Measurements from ENCODE around the gene KIAA0319L.
A peak's percentile ranks its signal among the peaks of the same experiment; 100 is the strongest.
"Not testable (repeated sequence)": the region's sequence is repeated elsewhere in the genome, so short reads cannot be mapped to it uniquely, and the experiment has no call there.

Gene KIAA0319L

GRCh38 chr1:35475856-35476674 lies 81.1 kb downstream of the KIAA0319L start:
- in situ Hi-C loops (cut with HindIII; ENCODE audit: low pct_unique_long_range_greater_than_20kb, low sequenced_read_pairs) = no loop called here
- no peak for TF ChIP-seq JUND (IDR thresholded peaks at IDR 0.05; ENCODE audit: low read depth)
- DNase-seq (ENCODE audit: low read depth in 1 of 2, low spot score in 1 of 2) = peak in 1 of 2 experiments; percentile 58

- TF ChIP-seq JUND (IDR thresholded peaks at IDR 0.05; ENCODE audit: low read depth) = no peak
- DNase-seq (ENCODE audit: low read depth in 1 of 2, low spot score in 1 of 2) = no peak
- in situ Hi-C loops (cut with HindIII; ENCODE audit: low pct_unique_long_range_greater_than_20kb, low sequenced_read_pairs) = no loop called here
Observed at GRCh38 chr1:35475356-35475755, 81.8 kb downstream of the KIAA0319L start.

DNA sequence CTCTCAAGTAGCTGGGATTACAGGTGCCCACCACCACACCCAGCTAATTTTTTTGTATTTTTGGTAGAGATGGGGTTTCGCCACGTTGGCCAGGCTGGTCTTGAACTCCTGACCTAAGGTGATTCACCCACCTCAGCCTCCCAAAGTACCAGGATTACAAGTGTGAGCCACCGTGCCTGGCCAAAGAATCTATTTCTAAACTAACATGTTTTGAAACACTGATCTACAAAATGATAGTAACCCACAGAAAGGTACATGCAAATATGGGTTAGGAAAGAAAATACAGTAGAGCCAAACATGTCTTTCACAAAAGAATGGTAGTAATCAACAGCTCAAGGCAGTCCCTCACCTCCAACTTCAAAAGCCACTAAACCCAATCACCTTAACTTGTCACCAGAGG lies 84.0 kb downstream of the KIAA0319L start:
- in situ Hi-C loops (cut with HindIII; ENCODE audit: low pct_unique_long_range_greater_than_20kb, low sequenced_read_pairs) = not testable (repeated sequence)

DNA sequence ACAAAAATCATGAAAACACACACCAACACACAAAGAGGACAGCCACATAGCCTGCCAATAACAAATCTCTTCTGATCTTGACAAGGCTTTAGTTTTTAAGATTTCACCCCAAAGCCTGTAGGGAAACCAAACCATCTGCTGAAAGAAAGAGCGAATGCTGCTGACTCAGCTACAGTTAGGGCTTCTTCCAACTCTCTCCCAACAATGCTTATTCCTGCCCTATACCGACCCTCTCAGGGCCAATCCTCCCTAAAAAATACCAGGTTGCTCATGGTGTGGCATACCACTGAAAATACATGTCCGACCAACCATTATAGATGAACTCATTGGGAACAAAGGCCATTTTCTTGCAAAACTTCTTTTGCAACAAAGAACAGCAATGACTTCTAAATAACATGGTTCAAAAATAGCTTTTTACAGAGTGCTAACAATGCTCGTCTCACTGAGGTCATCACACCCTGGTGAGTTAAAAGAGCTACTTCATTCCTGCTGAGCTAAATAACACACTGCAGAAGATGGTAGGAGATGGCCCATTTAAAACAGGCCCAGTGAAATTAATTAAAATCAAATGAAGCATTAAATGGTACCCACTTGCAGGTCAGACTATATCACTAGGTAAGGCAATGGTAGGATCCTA lies 86.1 kb downstream of the KIAA0319L start:
- no peak for DNase-seq (ENCODE audit: low read depth in 1 of 2, low spot score in 1 of 2)
- in situ Hi-C loops (cut with HindIII; ENCODE audit: low pct_unique_long_range_greater_than_20kb, low sequenced_read_pairs) = no loop called here
- TF ChIP-seq JUND (IDR thresholded peaks at IDR 0.05; ENCODE audit: low read depth) = no peak

More for the DNA sequence above, 84.0 kb downstream of the KIAA0319L start:
- DNase-seq (ENCODE audit: low read depth in 1 of 2, low spot score in 1 of 2) = not testable (repeated sequence)

DNA sequence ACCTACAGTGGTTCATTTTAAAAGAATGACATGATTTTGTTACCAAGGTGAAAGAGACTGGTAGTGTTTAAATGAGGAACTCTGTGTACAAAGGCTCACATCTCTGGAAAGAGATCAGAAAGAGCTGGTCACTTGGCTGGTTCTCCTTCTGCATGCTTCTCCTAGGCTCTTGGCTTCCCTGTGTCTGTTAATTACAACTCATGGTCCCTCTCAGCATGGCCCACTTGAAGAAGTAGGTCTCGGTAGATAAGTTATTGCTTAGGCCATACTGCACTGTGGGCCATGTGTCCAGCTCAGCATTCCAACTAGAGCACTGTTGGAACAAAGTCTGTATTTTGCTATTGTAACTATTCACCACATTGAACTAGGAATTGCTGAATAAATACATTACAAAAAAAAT lies 91.1 kb downstream of the KIAA0319L start:
- in situ Hi-C loops (cut with HindIII; ENCODE audit: low pct_unique_long_range_greater_than_20kb, low sequenced_read_pairs) = no loop called here
- no peak for TF ChIP-seq JUND (IDR thresholded peaks at IDR 0.05; ENCODE audit: low read depth)
- DNase-seq (ENCODE audit: low read depth in 1 of 2, low spot score in 1 of 2) = no peak

- DNase-seq (ENCODE audit: low read depth in 1 of 2, low spot score in 1 of 2); in situ Hi-C loops (cut with HindIII; ENCODE audit: low pct_unique_long_range_greater_than_20kb, low sequenced_read_pairs): not testable (repeated sequence)
Observed at GRCh38 chr1:35463749-35464148, 93.5 kb downstream of the KIAA0319L start.

- in situ Hi-C loops (cut with HindIII; ENCODE audit: low pct_unique_long_range_greater_than_20kb, low sequenced_read_pairs) = no loop called here
- DNase-seq (ENCODE audit: low read depth in 1 of 2, low spot score in 1 of 2) = no peak
- no peak for TF ChIP-seq JUND (IDR thresholded peaks at IDR 0.05; ENCODE audit: low read depth)
Observed at GRCh38 chr1:35463232-35463631, 94.0 kb downstream of the KIAA0319L start.

- DNase-seq (ENCODE audit: low read depth in 1 of 2, low spot score in 1 of 2) = no peak
- TF ChIP-seq JUND (IDR thresholded peaks at IDR 0.05; ENCODE audit: low read depth) = no peak
- in situ Hi-C loops (cut with HindIII; ENCODE audit: low pct_unique_long_range_greater_than_20kb, low sequenced_read_pairs) = no loop called here
Observed at GRCh38 chr1:35461966-35462651, 95.1 kb downstream of the KIAA0319L start.

DNA sequence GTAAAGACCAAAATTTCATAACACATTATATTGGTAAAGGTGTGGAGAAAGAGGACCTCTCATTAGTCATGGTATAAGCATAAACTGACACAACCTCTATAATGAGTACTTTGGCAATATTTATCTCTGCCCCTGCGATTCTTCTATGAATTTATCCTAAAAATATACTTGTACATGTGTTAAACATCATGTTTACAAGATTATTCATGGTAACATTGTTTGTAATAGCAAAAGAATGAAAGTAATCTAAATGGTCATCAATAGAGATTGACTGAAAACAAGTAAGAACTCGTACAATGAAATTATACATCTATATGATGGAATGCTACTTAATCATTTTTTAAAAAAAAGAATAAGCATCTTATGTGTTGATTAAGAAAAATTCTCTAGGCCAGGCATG lies 96.4 kb downstream of the KIAA0319L start:
- in situ Hi-C loops (cut with HindIII; ENCODE audit: low pct_unique_long_range_greater_than_20kb, low sequenced_read_pairs) = no loop called here
- no peak for DNase-seq (ENCODE audit: low read depth in 1 of 2, low spot score in 1 of 2)
- no peak for TF ChIP-seq JUND (IDR thresholded peaks at IDR 0.05; ENCODE audit: low read depth)

GRCh38 chr1:35454616-35455015 lies 102.6 kb downstream of the KIAA0319L start:
- in situ Hi-C loops (cut with HindIII; ENCODE audit: low pct_unique_long_range_greater_than_20kb, low sequenced_read_pairs) = no loop called here
- DNase-seq (ENCODE audit: low read depth in 1 of 2, low spot score in 1 of 2) = no peak
- no peak for TF ChIP-seq JUND (IDR thresholded peaks at IDR 0.05; ENCODE audit: low read depth)

GRCh38 chr1:35454176-35454575 lies 103.0 kb downstream of the KIAA0319L start:
- no peak for TF ChIP-seq JUND (IDR thresholded peaks at IDR 0.05; ENCODE audit: low read depth)
- in situ Hi-C loops (cut with HindIII; ENCODE audit: low pct_unique_long_range_greater_than_20kb, low sequenced_read_pairs) = no loop called here
- DNase-seq (ENCODE audit: low read depth in 1 of 2, low spot score in 1 of 2) = no peak

- no peak for TF ChIP-seq JUND (IDR thresholded peaks at IDR 0.05; ENCODE audit: low read depth)
- in situ Hi-C loops (cut with HindIII; ENCODE audit: low pct_unique_long_range_greater_than_20kb, low sequenced_read_pairs) = no loop called here
- no peak for DNase-seq (ENCODE audit: low read depth in 1 of 2, low spot score in 1 of 2)
Observed at GRCh38 chr1:35453031-35453430, 104.2 kb downstream of the KIAA0319L start.

Data from T47D (cell line).